Osteoblast (primary cell): ENCODE results near the gene BOD1. TPM values are rescaled to one million over a fixed set of nuclear protein-coding genes. Genes with fewer than 3 reads are reported as not detected.

ENCODE experiments used
- DNase-seq: peaks from one replicate; pipeline ENCODE4 v3.0.0; 2011; ENCODE audit warnings: low spot score, mixed read lengths; ENCODE audit not compliant: insufficient read length; ENCODE audit errors: missing footprints
- H2AFZ ChIP-seq: 2 replicates; pipeline ENCODE4 v1.6.0; 2011; ENCODE audit warnings: mild to moderate bottlenecking, low read length
- H3K27ac ChIP-seq: 2 replicates; pipeline ENCODE4 v1.5.1; 2011; ENCODE audit warnings: mild to moderate bottlenecking, low read depth, low read length, moderate library complexity
- H3K27me3 ChIP-seq: 2 replicates; pipeline ENCODE4 v1.6.0; 2012; ENCODE audit warnings: mild to moderate bottlenecking, control low read depth, inconsistent platforms, low read length, moderate library complexity; ENCODE audit not compliant: insufficient read depth
- H3K36me3 ChIP-seq: 2 replicates; pipeline ENCODE4 v1.5.1; 2011; ENCODE audit warnings: mild to moderate bottlenecking, low read length, control low read depth, moderate library complexity; ENCODE audit not compliant: insufficient read depth
- H3K4me1 ChIP-seq: 2 replicates; pipeline ENCODE4 v1.5.1; 2011; ENCODE audit warnings: mild to moderate bottlenecking, low read length, control low read depth, moderate library complexity; ENCODE audit not compliant: insufficient read depth
- H3K4me2 ChIP-seq: 2 replicates; pipeline ENCODE4 v1.6.0; 2011; ENCODE audit warnings: mild to moderate bottlenecking, low read length; ENCODE audit not compliant: insufficient read depth
- H3K4me3 ChIP-seq: fragments of 200-600 bp; sonication (generic); 3 replicates; pipeline ENCODE4 v1.5.1; 2012; ENCODE audit warnings: mild to moderate bottlenecking, low read length, inconsistent platforms; ENCODE audit not compliant: insufficient read depth
- H3K79me2 ChIP-seq: 2 replicates; pipeline ENCODE4 v1.6.0; 2012; ENCODE audit warnings: mild to moderate bottlenecking, low read length, control low read depth, inconsistent platforms; ENCODE audit not compliant: insufficient read depth
- H3K9me3 ChIP-seq: 2 replicates; pipeline ENCODE4 v1.5.1; 2011; ENCODE audit warnings: low read depth, low read length, control low read depth
- H4K20me1 ChIP-seq: 2 replicates; pipeline ENCODE4 v1.6.0; 2012; ENCODE audit warnings: mild to moderate bottlenecking, low read length, control low read depth; ENCODE audit not compliant: insufficient read depth
- total RNA-seq: library from RNA; depleted of rRNA; stranded (reverse); fragments of >200 nt; gene quantifications from 2 replicates; pipeline ENCODE4 v1.2.3, GENCODE V29; 2012
- TF ChIP-seq, protein P1 (sequence below): IDR thresholded peaks from 2 replicates; pipeline ENCODE4 v1.5.1; 2011; ENCODE audit warnings: mild to moderate bottlenecking, low read depth, low read length, moderate library complexity; ENCODE audit errors: extremely low read depth

Gene BOD1
- total RNA-seq, 1 donor = 90.5 TPM

DNA sequence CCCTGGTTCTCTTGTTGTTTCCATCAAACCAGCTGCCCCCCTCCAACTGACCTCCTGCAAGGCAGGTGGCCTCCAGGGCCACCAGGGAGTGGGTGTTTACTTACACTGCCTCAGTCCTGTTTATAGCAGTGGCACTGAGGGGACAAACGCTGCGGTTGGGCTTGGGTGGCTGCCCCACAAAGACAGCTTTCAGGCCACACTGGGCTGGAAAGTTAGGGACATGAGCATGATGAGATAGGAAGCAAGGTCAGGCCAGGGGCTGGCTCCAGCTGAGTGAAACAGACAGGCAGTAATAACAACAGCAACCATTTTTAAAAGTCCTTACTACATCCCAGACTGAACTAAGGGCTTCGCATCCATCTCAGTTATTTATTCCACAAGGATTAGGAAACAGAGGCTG, 20.6 kb downstream of the BOD1 start:
- no peaks in the 10 kb centered on the region for H3K27me3 ChIP-seq
- no peak overlapping the region for H3K27ac ChIP-seq
- H3K4me2 ChIP-seq = no peak overlapping the region
- H3K4me3 ChIP-seq = no peak overlapping the region
- no peaks in the 10 kb centered on the region for H4K20me1 ChIP-seq
- H2AFZ ChIP-seq = no peak overlapping the region
- H3K36me3 ChIP-seq = peaks cover 2% of the 10 kb centered on the region
- DNase-seq = no peak
- TF ChIP-seq, protein P1, sequence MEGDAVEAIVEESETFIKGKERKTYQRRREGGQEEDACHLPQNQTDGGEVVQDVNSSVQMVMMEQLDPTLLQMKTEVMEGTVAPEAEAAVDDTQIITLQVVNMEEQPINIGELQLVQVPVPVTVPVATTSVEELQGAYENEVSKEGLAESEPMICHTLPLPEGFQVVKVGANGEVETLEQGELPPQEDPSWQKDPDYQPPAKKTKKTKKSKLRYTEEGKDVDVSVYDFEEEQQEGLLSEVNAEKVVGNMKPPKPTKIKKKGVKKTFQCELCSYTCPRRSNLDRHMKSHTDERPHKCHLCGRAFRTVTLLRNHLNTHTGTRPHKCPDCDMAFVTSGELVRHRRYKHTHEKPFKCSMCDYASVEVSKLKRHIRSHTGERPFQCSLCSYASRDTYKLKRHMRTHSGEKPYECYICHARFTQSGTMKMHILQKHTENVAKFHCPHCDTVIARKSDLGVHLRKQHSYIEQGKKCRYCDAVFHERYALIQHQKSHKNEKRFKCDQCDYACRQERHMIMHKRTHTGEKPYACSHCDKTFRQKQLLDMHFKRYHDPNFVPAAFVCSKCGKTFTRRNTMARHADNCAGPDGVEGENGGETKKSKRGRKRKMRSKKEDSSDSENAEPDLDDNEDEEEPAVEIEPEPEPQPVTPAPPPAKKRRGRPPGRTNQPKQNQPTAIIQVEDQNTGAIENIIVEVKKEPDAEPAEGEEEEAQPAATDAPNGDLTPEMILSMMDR = no peak
- peaks cover 7% of the 10 kb centered on the region for H3K9me3 ChIP-seq
- peaks cover 2% of the 10 kb centered on the region for H3K79me2 ChIP-seq
- peaks cover 22% of the 10 kb centered on the region for H3K4me1 ChIP-seq

DNA sequence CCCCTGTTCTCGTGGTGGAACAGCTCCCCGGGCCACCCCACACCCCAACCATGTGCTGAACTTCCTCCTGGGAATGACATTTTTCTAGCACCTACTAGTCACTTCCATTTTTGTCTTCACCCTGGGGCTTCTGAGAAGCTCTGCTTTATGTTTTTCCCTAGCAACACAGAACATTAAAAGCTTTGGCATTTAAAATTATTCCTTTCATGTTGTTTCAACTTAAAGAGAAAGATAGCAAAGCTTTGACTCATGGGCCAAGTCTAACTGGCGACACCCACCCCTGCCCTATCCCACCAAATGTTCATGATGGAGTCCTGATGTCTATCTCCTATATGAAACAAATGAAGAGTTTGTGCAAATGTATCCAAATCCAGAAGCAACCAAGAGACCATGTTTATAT, 22.4 kb downstream of the BOD1 start:
- peak; percentile 95 for DNase-seq
- H3K4me2 ChIP-seq = no peak overlapping the region

DNA sequence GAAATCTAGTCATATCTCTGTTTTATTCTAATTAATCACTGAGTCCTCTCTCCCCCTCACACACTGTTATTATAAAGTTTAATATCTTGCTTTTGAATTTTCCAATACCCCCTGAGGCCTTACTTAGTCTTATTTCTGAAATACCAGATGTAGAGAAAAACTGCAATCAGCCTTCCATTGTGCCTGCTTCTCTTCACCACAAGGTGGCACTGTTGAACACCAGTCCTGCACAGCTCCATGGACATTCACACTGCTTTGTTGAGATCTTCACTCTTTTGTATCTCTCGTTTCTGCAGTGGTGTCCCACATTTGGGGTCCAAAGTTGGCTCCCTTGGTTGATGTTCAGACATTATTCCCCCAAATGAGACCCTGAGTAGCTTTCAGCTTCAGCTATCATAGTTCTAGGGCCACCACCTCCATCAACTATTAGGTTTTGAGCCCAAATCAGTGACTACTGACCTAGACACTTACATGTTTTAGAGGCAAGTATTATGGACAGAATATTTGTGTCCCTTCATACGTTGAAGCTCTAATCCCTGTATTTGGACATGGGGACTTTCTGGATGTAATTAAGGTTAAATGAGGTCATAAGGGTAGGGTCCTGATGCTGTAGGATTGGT, 24.3 kb downstream of the BOD1 start:
- Histone ChIP-seq H3K79me2 (no peaks in the 10 kb centered on the region), H3K9me3 (peaks cover 7% of the 10 kb centered on the region), H3K27me3 (no peaks in the 10 kb centered on the region), H3K36me3 (no peaks in the 10 kb centered on the region), H3K27ac (no peak overlapping the region), H3K4me2 (no peak overlapping the region), H3K4me1 (peaks cover 25% of the 10 kb centered on the region), H4K20me1 (no peaks in the 10 kb centered on the region), H3K4me3 (no peak overlapping the region), H2AFZ (no peak overlapping the region)
- TF ChIP-seq, protein P1 = peak; percentile 52
- no peak for DNase-seq

More for the DNA sequence above, 22.4 kb downstream of the BOD1 start:
- H3K36me3 ChIP-seq = no peaks in the 10 kb centered on the region
- no peaks in the 10 kb centered on the region for H3K79me2 ChIP-seq
- TF ChIP-seq, protein P1 = no peak
- H3K9me3 ChIP-seq = peaks cover 7% of the 10 kb centered on the region
- peak overlapping the region; percentile 59 for H3K27ac ChIP-seq
- no peaks in the 10 kb centered on the region for H4K20me1 ChIP-seq
- H3K27me3 ChIP-seq = no peaks in the 10 kb centered on the region
- H3K4me1 ChIP-seq = peaks cover 28% of the 10 kb centered on the region
- H2AFZ ChIP-seq = no peak overlapping the region
- no peak overlapping the region for H3K4me3 ChIP-seq

DNA sequence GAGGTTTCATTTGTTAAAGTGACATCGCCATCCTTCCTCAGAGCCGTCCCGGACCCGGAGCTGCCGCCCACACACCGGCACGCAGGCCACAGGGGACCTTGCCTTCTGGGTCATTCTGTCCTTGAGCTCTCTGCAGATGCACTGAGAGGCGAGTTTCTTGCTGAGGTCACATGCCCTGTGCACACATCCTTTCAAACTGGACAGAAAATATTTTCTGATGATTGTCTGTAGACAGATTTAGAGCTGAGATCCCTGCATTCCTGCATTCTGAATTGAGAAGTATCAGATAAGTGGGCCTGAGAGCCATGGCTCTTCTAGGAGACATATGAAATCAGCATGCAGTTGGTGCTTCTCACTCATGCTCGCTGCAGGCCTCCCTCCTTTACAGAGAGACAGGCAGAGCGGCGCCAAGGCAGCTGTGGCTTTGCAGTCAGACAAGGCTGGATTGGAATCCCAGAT, 25.4 kb downstream of the BOD1 start:
- H3K4me3 ChIP-seq = peak overlapping the region; percentile 55
- TF ChIP-seq, protein P1 = no peak
- DNase-seq = peak; percentile 82
- no peaks in the 10 kb centered on the region for H4K20me1 ChIP-seq
- H3K36me3 ChIP-seq = no peaks in the 10 kb centered on the region
- H3K27ac ChIP-seq = no peak overlapping the region
- H3K4me2 ChIP-seq = peak overlapping the region; percentile 66
- H3K79me2 ChIP-seq = no peaks in the 10 kb centered on the region
- no peaks in the 10 kb centered on the region for H3K27me3 ChIP-seq
- H2AFZ ChIP-seq = peak overlapping the region; percentile 33
- peaks cover 25% of the 10 kb centered on the region for H3K4me1 ChIP-seq
- peaks cover 7% of the 10 kb centered on the region for H3K9me3 ChIP-seq
